ENCODE results near the gene ZNF516. TPM values are rescaled to one million over a fixed set of nuclear protein-coding genes. Genes with fewer than 3 reads are reported as not detected.

ZNF516 gene
- total RNA-seq, 1 donor, result 16.3 TPM

DNA sequence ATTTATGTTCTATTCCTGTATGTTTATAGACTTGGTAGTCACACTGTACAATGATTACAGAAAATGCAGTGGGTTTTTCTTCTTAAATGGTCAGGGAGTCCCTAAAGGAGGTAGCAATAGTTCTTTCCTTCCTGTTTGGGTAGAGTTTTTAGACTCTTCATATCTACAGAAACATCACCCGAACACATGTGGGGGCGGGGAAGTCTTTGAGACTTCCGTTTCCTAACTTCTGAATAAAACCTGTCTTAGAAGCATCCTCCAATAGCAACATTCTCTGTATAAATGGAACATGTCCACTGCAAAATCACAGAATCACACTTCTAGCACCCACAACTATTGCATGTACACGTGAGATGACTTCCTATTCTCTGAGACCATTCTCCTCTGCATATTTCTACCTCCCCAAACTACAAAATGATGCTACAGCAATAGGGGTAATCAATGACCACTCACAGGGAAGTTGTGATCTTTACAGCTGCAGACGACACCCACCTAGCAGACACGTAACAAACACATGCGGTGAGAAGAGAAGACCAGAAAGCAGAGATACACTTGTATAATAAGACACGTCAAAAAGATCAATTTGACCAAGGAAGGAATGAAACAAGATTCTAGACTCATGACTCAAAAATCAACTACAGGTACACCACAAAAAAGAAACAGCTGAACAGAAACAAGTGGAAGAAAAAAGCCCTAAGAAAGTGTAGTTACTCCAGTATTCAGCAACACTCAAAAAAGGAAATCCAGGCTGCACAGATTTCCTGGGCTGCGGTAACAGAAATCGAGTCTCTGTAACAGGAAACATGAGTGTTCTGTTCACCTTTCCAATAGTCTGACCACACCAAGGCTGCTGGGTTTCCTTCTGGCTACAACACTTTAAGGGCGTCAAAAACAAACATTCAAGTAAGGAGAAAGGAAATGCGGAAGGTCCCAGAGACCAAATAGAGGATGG, 120.4 kb downstream of the ZNF516 start:
- DNase-seq (ENCODE audit: insufficient read length, low spot score, missing footprints), result no peak
- TF ChIP-seq, protein P1, sequence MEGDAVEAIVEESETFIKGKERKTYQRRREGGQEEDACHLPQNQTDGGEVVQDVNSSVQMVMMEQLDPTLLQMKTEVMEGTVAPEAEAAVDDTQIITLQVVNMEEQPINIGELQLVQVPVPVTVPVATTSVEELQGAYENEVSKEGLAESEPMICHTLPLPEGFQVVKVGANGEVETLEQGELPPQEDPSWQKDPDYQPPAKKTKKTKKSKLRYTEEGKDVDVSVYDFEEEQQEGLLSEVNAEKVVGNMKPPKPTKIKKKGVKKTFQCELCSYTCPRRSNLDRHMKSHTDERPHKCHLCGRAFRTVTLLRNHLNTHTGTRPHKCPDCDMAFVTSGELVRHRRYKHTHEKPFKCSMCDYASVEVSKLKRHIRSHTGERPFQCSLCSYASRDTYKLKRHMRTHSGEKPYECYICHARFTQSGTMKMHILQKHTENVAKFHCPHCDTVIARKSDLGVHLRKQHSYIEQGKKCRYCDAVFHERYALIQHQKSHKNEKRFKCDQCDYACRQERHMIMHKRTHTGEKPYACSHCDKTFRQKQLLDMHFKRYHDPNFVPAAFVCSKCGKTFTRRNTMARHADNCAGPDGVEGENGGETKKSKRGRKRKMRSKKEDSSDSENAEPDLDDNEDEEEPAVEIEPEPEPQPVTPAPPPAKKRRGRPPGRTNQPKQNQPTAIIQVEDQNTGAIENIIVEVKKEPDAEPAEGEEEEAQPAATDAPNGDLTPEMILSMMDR (IDR thresholded peaks at IDR 0.05; ENCODE audit: extremely low read depth, low read depth, low read length), result no peak
- no peaks in the 10 kb centered on the region for H3K27me3 ChIP-seq (ENCODE audit: insufficient read depth, low read length)

DNA sequence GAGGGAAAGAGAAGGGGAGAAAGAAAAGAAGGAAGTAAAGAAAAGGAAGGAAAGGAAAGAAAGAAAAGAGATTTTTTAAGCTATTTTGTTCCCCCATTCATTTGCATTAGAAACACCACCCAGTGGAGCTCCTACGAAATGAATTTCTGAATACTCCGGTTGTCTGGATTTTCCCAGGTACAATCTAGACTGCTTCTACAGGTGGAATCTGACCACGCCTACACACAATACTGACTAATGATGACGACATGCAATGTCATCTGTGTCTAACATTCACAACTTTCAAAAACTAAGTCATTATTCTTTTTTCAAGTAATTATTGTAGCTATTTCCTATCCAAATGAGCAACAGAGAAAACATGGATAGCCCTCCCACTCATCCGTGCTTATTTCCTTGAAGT, 121.7 kb downstream of the ZNF516 start:
- TF ChIP-seq, protein P1 (IDR thresholded peaks at IDR 0.05; ENCODE audit: extremely low read depth, low read depth, low read length), result no peak
- H3K79me2 ChIP-seq (ENCODE audit: insufficient read depth, low read length), result peaks cover 11% of the 10 kb centered on the region
- H3K9me3 ChIP-seq (ENCODE audit: low read depth, low read length), result no peaks in the 10 kb centered on the region

More for the DNA sequence above, 120.4 kb downstream of the ZNF516 start:
- Histone ChIP-seq H3K36me3 (ENCODE audit: insufficient read depth, low read length) (peaks cover 15% of the 10 kb centered on the region), H3K4me3 (ENCODE audit: insufficient read depth, low read length) (no peak overlapping the region), H3K79me2 (ENCODE audit: insufficient read depth, low read length) (peaks cover 11% of the 10 kb centered on the region), H2AFZ (ENCODE audit: low read length) (no peak overlapping the region), H3K4me2 (ENCODE audit: insufficient read depth, low read length) (no peak overlapping the region), H4K20me1 (ENCODE audit: insufficient read depth, low read length) (peaks cover 26% of the 10 kb centered on the region), H3K27ac (ENCODE audit: low read depth, low read length) (no peak overlapping the region), H3K9me3 (ENCODE audit: low read depth, low read length) (no peaks in the 10 kb centered on the region), H3K4me1 (ENCODE audit: insufficient read depth, low read length) (no peaks in the 10 kb centered on the region)

DNA sequence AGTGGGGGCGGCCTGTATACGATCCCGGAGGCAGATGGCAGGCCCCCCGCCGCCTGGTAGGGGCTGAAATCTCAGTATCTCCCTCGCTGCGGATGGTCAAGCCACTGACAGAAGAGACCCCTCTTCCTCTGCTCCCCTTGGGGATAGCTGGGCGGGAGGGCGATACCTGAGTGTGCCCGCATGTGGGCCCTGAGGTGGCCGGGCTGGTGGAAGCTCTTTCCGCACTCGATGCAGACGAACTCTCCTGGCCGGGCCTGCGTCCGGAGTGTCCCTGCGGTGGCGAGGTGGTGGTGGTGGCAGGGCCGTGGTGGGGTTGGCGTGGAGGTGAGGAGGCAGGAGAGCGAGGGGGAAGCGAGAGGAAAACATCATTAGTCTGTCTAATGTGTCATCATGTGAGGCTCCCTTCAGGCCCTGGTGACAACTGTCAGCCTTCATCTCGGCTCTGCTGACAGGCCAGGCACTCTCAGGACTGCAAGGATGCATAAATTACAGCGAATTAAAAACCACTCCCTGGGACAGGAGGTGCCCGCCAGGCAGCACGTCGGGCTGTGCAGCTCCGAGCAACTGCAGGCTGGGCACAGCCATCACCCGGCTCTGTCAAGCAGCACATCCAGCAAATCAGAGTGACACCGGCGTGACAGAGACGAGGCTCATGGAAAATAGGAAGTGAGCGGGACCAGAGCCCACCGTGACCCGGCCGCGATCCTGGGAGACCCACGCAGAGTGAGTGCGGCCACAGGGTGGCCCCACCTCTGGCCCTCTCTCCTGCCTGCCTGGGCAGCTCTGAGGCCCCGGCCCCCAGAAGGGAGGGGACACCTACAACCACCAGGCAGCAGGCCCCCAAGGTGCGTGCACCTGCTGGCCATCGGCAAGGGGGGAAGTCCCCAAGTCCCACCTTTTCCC, 123.5 kb downstream of the ZNF516 start:
- TF ChIP-seq, protein P1 (IDR thresholded peaks at IDR 0.05; ENCODE audit: extremely low read depth, low read depth, low read length), result no peak
- no peaks in the 10 kb centered on the region for H3K4me1 ChIP-seq (ENCODE audit: insufficient read depth, low read length)
- H2AFZ ChIP-seq (ENCODE audit: low read length), result no peak overlapping the region
- no peak overlapping the region for H3K27ac ChIP-seq (ENCODE audit: low read depth, low read length)
- H3K4me2 ChIP-seq (ENCODE audit: insufficient read depth, low read length), result no peak overlapping the region
- no peak for DNase-seq (ENCODE audit: insufficient read length, low spot score, missing footprints)
- H3K79me2 ChIP-seq (ENCODE audit: insufficient read depth, low read length), result peaks cover 11% of the 10 kb centered on the region
- peaks cover 19% of the 10 kb centered on the region for H4K20me1 ChIP-seq (ENCODE audit: insufficient read depth, low read length)
- no peaks in the 10 kb centered on the region for H3K27me3 ChIP-seq (ENCODE audit: insufficient read depth, low read length)
- peaks cover 12% of the 10 kb centered on the region for H3K36me3 ChIP-seq (ENCODE audit: insufficient read depth, low read length)
- no peaks in the 10 kb centered on the region for H3K9me3 ChIP-seq (ENCODE audit: low read depth, low read length)
- no peak overlapping the region for H3K4me3 ChIP-seq (ENCODE audit: insufficient read depth, low read length)

More for the DNA sequence above, 121.7 kb downstream of the ZNF516 start:
- H3K27ac ChIP-seq (ENCODE audit: low read depth, low read length), result no peak overlapping the region
- no peak overlapping the region for H3K4me3 ChIP-seq (ENCODE audit: insufficient read depth, low read length)
- H3K4me1 ChIP-seq (ENCODE audit: insufficient read depth, low read length), result no peaks in the 10 kb centered on the region
- no peaks in the 10 kb centered on the region for H3K27me3 ChIP-seq (ENCODE audit: insufficient read depth, low read length)
- no peak overlapping the region for H3K4me2 ChIP-seq (ENCODE audit: insufficient read depth, low read length)
- H3K36me3 ChIP-seq (ENCODE audit: insufficient read depth, low read length), result peaks cover 15% of the 10 kb centered on the region
- H2AFZ ChIP-seq (ENCODE audit: low read length), result no peak overlapping the region
- peaks cover 26% of the 10 kb centered on the region for H4K20me1 ChIP-seq (ENCODE audit: insufficient read depth, low read length)
- DNase-seq (ENCODE audit: insufficient read length, low spot score, missing footprints), result no peak
